ENCODE data around the gene UFD1.

GRCh38 chr22:19440411-19441195, 38.4 kb downstream of the UFD1 start:
- TF ChIP-seq CTCF (IDR thresholded peaks at IDR 0.05), result no peak
- no peak for TF ChIP-seq TCF12 (IDR thresholded peaks at IDR 0.05)
- TF ChIP-seq RAD21 (IDR thresholded peaks at IDR 0.05; ENCODE audit: low read length), result no peak
- TF ChIP-seq EZH2phosphoT487 (IDR thresholded peaks at IDR 0.05; ENCODE audit: borderline replicate concordance, low read depth), result no peak
- TF ChIP-seq MXI1 (IDR thresholded peaks at IDR 0.05; ENCODE audit: low read depth, low read length), result no peak
- no peak for TF ChIP-seq EP300 (IDR thresholded peaks at IDR 0.05; ENCODE audit: borderline replicate concordance in 1 of 2, low read depth in 1 of 2, low read length in 1 of 2)
- TF ChIP-seq FOXM1 (IDR thresholded peaks at IDR 0.05; ENCODE audit: low read depth), result no peak
- TF ChIP-seq POLR2AphosphoS5 (IDR thresholded peaks at IDR 0.05; ENCODE audit: low read depth, low read length), result no peak
- no peak for TF ChIP-seq GABPA (IDR thresholded peaks at IDR 0.05; ENCODE audit: low read depth)
- no peak for TF ChIP-seq YY1 (IDR thresholded peaks at IDR 0.05; ENCODE audit: low read depth)

All from SK-N-SH (cell line).